ENCODE measurements around the gene APBB3. TPM values are rescaled to one million over a fixed set of nuclear protein-coding genes. Genes with fewer than 3 reads are reported as not detected.
A peak's percentile ranks its signal among the peaks of the same experiment; 100 is the strongest.

APBB3 gene
- total RNA-seq, 1 experiment from 2014 or later = 15.7 TPM

DNA sequence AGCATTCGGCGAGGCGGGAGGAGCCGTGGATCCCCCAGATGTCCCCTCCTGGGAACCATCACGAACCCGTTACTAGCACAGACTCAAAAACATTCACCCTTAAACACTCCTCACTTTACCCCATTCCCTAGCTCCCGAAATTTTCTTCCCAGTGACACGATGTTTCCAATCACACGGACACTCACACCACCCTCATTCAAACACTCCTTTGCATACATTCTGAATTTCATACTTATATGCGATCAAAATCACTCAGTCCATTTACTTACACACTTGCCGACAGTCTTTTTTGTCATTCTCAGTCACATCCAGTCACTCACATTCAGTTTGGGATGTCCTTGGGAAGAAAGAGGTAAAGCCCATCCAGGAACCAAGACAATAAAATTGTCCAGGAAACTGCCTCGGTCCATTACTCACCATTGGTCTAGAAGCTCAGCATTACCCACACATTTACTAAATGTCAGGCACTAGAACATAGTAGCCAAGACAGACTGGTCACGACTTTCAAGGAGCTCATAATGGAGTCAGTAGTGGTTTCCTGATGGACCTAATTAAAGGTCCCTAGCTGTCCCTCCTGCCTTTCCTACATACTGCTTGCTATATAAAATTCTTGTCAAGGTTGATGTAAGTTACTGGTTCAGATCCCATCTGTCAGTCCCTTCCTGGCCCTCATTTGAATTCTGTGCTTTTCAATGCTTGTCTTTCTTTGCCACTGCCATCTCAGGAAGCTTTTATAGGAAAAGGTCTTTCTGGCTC, 804 bp upstream of the APBB3 start:
- H3K27me3 Mint-ChIP-seq (ENCODE audit: unreplicated experiment) = no peaks in the 10 kb centered on the region
- DNase-seq = no peak
- H3K27ac Mint-ChIP-seq (ENCODE audit: unreplicated experiment) = peak overlapping the region; percentile 95
- H3K4me1 Mint-ChIP-seq (ENCODE audit: low read depth, unreplicated experiment) = peaks cover 16% of the 10 kb centered on the region
- CTCF ChIA-PET = interaction anchor here (1.4 kb wide), 1 partner anchor 70 kb away, joined by 3 read pairs; no protein-coding TSS in a partner anchor
- intact Hi-C loops (cut with micrococcal nuclease; ENCODE audit: unreplicated experiment) = no loop called here
- BruUV-seq (replicated peaks) = TSS peak; percentile 62
- peak overlapping the region; percentile 93 for H3K4me3 Mint-ChIP-seq (ENCODE audit: low read depth, unreplicated experiment)
- H3K9me3 Mint-ChIP-seq (ENCODE audit: low read depth, unreplicated experiment) = no peaks in the 10 kb centered on the region
- TF ChIP-seq, protein P1, sequence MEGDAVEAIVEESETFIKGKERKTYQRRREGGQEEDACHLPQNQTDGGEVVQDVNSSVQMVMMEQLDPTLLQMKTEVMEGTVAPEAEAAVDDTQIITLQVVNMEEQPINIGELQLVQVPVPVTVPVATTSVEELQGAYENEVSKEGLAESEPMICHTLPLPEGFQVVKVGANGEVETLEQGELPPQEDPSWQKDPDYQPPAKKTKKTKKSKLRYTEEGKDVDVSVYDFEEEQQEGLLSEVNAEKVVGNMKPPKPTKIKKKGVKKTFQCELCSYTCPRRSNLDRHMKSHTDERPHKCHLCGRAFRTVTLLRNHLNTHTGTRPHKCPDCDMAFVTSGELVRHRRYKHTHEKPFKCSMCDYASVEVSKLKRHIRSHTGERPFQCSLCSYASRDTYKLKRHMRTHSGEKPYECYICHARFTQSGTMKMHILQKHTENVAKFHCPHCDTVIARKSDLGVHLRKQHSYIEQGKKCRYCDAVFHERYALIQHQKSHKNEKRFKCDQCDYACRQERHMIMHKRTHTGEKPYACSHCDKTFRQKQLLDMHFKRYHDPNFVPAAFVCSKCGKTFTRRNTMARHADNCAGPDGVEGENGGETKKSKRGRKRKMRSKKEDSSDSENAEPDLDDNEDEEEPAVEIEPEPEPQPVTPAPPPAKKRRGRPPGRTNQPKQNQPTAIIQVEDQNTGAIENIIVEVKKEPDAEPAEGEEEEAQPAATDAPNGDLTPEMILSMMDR (IDR thresholded peaks at IDR 0.05; ENCODE audit: unreplicated experiment) = no peak
- H3K36me3 Mint-ChIP-seq (ENCODE audit: insufficient read depth, unreplicated experiment) = peaks cover 31% of the 10 kb centered on the region

DNA sequence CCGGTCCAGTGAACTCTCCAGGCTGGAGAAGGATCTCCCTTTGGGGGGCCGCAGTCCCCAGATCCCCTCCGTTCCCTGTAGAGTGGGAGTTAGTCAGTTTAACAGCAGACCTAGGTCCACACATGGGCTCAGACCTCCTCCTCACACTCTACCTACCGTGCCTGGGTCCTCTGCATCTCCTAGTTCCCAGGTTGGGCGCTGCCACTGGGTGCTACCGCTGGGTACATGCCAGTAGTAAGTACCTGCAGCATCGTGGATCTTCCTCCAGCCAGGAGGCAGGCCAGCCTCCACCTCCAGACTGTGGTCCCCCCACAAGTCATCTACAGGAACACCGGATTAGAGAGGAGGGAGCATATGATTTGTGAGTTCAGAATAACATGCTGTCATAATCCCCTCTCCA, 802 bp downstream of the APBB3 start:
- TSS peak; percentile 57 for BruUV-seq (replicated peaks)
- no peak for DNase-seq
- H3K27ac Mint-ChIP-seq (ENCODE audit: unreplicated experiment) = peak overlapping the region; percentile 95
- H3K4me1 Mint-ChIP-seq (ENCODE audit: low read depth, unreplicated experiment) = peaks cover 16% of the 10 kb centered on the region
- CTCF ChIA-PET = interaction anchor here (0.7 to 1.2 kb wide), 2 partner anchors 71 to 127 kb away, joined by 5 read pairs; no protein-coding TSS in a partner anchor
- peaks cover 31% of the 10 kb centered on the region for H3K36me3 Mint-ChIP-seq (ENCODE audit: insufficient read depth, unreplicated experiment)
- no peaks in the 10 kb centered on the region for H3K9me3 Mint-ChIP-seq (ENCODE audit: low read depth, unreplicated experiment)
- no peaks in the 10 kb centered on the region for H3K27me3 Mint-ChIP-seq (ENCODE audit: unreplicated experiment)
- H3K4me3 Mint-ChIP-seq (ENCODE audit: low read depth, unreplicated experiment) = peak overlapping the region; percentile 93
- TF ChIP-seq, protein P1 (IDR thresholded peaks at IDR 0.05; ENCODE audit: unreplicated experiment) = no peak
- intact Hi-C loops (cut with micrococcal nuclease; ENCODE audit: unreplicated experiment) = no loop called here

DNA sequence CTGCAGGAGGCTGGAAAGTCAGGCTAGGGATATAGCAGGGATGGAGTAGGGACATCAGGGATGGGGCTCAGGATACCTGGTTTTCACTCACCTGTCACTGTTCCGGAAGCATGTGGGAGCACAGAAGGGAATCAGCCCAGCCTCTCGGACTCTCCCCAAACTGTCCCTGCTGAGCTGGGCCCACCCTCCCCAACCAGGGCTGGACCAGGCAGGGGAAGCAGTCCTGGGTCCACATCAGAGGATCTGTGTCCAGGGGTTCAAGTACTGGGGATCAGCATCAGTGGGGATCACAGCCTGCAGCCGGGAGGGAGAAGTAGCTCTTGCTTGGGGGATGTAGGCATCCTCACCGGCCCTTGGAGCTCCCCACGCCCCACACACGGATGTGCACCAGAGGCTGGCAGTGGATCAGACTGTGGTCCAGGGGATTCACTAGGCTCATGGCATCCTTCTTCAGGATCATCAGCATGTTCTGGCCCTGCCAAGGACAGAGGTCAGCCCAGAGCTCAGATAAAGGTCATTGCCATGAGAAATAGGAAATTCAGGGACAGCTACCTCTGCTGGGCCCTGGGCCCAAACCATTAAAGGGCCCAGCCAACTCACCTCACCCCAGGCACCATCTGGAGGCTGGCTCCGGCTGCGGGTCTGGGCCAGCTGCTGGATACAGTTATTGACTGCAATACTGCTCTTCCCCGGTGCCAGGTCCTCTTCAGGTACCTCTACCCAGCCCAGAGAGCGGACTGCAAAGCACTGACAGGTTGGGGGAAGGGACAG, 2.5 kb downstream of the APBB3 start:
- Mint-ChIP-seq H3K27me3 (ENCODE audit: unreplicated experiment) (no peaks in the 10 kb centered on the region), H3K4me1 (ENCODE audit: low read depth, unreplicated experiment) (peaks cover 25% of the 10 kb centered on the region), H3K27ac (ENCODE audit: unreplicated experiment) (no peak overlapping the region), H3K36me3 (ENCODE audit: insufficient read depth, unreplicated experiment) (peaks cover 31% of the 10 kb centered on the region), H3K9me3 (ENCODE audit: low read depth, unreplicated experiment) (no peaks in the 10 kb centered on the region), H3K4me3 (ENCODE audit: low read depth, unreplicated experiment) (no peak overlapping the region)
- no peak for DNase-seq
- TF ChIP-seq, protein P1 (IDR thresholded peaks at IDR 0.05; ENCODE audit: unreplicated experiment) = no peak
- CTCF ChIA-PET = no interaction called here
- intact Hi-C loops (cut with micrococcal nuclease; ENCODE audit: unreplicated experiment) = no loop called here
- BruUV-seq (replicated peaks) = no TSS peak

DNA sequence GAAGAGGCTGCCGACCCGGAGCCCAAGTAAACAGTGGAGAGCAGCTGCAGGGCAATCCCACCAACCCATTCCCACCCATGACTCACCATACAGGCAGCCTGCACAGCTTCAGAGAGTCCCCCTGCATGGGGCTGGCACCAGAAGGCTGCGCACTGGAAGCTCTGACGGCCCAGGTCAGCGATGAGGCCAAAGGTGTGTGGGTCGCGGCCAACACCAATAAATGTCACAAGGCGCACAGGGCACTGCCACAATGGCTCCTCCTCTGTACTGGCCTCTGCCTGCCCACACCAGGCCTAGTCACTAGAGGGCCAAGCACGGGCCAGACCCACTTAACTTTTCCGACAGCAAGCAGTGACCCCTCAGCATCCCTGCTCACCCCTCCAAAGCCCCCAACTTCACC, 4.2 kb downstream of the APBB3 start:
- Mint-ChIP-seq H3K27me3 (ENCODE audit: unreplicated experiment) (no peaks in the 10 kb centered on the region), H3K36me3 (ENCODE audit: insufficient read depth, unreplicated experiment) (peaks cover 44% of the 10 kb centered on the region), H3K9me3 (ENCODE audit: low read depth, unreplicated experiment) (no peaks in the 10 kb centered on the region), H3K4me3 (ENCODE audit: low read depth, unreplicated experiment) (no peak overlapping the region), H3K4me1 (ENCODE audit: low read depth, unreplicated experiment) (peaks cover 28% of the 10 kb centered on the region), H3K27ac (ENCODE audit: unreplicated experiment) (no peak overlapping the region)
- BruUV-seq (replicated peaks) = no TSS peak
- DNase-seq = no peak
- intact Hi-C loops (cut with micrococcal nuclease; ENCODE audit: unreplicated experiment) = no loop called here
- CTCF ChIA-PET = no interaction called here
- TF ChIP-seq, protein P1 (IDR thresholded peaks at IDR 0.05; ENCODE audit: unreplicated experiment) = no peak
